Activated CD4-positive, alpha-beta memory T cell treated with anti-CD3 and anti-CD28 coated beads, Interleukin-2, amount 10 ng/mL, durations not matched to agents 7 days and 5 days (primary cell): ENCODE results near the gene PPP2R5A. TPM values are rescaled to one million over a fixed set of nuclear protein-coding genes. Genes with fewer than 3 reads are reported as not detected.
A peak's percentile ranks its signal among the peaks of the same experiment; 100 is the strongest.

Source experiments
- CTCF ChIA-PET: fragments of 350-600 bp; sonication (Branson Sonifier 250); formaldehyde crosslinking; loops from one replicate; lab custom pipeline; 2021; ENCODE audit warnings: antibody characterized with exemption, inconsistent platforms; lab: Charles Lee
- POLR2A ChIA-PET: fragments of 350-600 bp; sonication (Branson Sonifier 250); formaldehyde crosslinking; loops from one replicate; lab custom pipeline; 2021; ENCODE audit warnings: antibody characterized with exemption; lab: Charles Lee
- DNase-seq: peaks from one replicate; pipeline ENCODE4 v3.0.0-alpha.2; 2020
- H3K27ac Mint-ChIP-seq: one replicate; pipeline ENCODE4 v1.8.0; 2021; ENCODE audit warnings: mild to moderate bottlenecking, mixed read lengths
- H3K27me3 Mint-ChIP-seq: one replicate; pipeline ENCODE4 v1.8.0; 2021; ENCODE audit warnings: mixed read lengths
- H3K36me3 Mint-ChIP-seq: one replicate; pipeline ENCODE4 v1.8.0; 2021; ENCODE audit warnings: low read depth, mixed read lengths
- H3K4me1 Mint-ChIP-seq: one replicate; pipeline ENCODE4 v1.8.0; 2021; ENCODE audit warnings: mixed read lengths
- H3K4me3 Mint-ChIP-seq: one replicate; pipeline ENCODE4 v1.8.0; 2021; ENCODE audit warnings: mild to moderate bottlenecking, mixed read lengths
- H3K9me3 Mint-ChIP-seq: one replicate; pipeline ENCODE4 v1.8.0; 2021; ENCODE audit warnings: mixed read lengths
- total RNA-seq, 2 experiments: library from RNA; stranded (reverse); gene quantifications; one replicate each; pipeline ENCODE4 v1.2.3, GENCODE V29; 2021

PPP2R5A gene
- 10 to 100 TPM; 65.9 to 67.0 TPM for total RNA-seq

DNA sequence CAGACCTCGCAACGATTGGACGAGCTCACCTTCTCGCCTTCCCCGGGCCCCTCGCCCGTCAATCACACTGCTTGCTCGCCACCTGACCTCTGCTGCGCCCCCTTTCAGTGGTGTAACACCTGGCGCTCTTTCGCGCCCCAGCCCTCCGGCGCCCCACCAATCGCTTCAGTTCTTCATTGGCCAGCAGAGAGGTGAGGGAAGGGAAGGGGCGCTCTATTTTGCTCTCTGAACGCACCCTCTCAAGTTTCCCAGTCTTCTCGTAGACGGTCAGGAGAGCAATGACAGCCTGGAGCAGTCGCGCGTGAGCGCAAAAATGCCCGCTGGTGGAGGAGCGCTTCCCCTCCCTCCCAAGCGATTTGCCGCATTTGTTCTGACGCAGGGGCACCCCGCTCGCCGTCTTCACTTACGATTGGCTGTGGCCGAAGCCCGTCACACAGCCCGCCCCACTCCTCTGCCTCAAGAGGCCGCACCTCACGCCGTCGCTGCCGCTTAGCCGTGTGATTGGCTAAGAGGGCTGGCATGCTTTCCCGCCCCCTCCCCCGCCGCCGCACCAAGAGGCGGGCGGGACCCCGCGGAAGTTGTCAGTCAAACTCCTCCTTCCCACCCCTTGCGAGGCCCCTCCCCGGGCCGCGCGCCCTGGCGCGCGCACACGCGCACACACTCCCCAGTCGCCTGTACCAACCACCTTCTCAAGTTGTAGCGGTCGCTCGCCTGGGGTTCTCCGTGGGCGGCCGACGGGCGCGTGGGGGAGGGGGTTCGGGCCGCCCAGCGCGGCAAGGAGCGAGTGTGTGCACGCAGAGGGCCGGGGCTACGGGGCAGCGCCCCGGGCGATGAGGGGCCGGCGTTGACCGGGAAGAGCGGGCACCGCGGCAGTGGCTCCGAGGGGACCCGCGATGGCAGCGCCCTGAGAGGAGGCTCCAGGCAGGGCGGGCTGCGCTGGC is at the start of gene PPP2R5A:
Gene PPP2R5A (plus strand): TSS at position 667 of the 941 bp plus-strand sequence. CDS start 701 bp downstream, outside the sequence.
- ChIA-PET CTCF (interaction anchor here (0.7 to 3.4 kb wide), 19 partner anchors 15 to 250 kb away, joined by 3 to 49 read pairs (median 4); partner anchors contain the start of genes DTL and INTS7), POLR2A (interaction anchor here (0.5 to 5.2 kb wide), 26 partner anchors 10 to 292 kb away, joined by 3 to 101 read pairs (median 4); partner anchors contain the start of genes DTL and INTS7)
- H3K27me3 Mint-ChIP-seq, result peaks cover 6% of the 10 kb centered on the region
- DNase-seq, result peak; percentile 99
- no peaks in the 10 kb centered on the region for H3K9me3 Mint-ChIP-seq
- H3K4me1 Mint-ChIP-seq, result peaks cover 40% of the 10 kb centered on the region
- H3K4me3 Mint-ChIP-seq, result peak within 1 kb of the TSS; percentile 94
- H3K36me3 Mint-ChIP-seq, result peaks cover 17% of the 10 kb centered on the region
- peak within 1 kb of the TSS; percentile 98 for H3K27ac Mint-ChIP-seq

DNA sequence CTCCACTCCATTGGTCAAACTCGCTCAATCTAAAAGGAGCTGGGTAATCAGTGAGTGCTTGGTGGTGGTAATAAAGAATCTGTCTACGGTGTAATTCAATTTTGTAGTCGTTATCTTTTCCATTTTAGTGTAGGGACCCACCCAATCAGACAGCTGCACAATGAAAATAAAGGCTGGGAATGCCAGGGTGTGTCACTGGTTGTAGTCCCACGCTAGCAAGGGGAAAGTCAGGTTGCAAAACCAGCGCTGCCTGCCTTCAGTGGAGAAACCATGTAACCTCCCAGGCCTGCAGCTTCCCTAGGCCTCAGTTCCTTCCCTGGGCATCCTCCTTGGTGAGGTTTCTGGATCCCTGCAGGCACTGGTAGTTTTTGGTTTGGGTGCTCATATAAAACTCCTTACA is 49.4 kb upstream of the PPP2R5A start:
- Mint-ChIP-seq H3K4me3 (no peak overlapping the region), H3K27me3 (no peaks in the 10 kb centered on the region), H3K9me3 (no peaks in the 10 kb centered on the region), H3K4me1 (peaks cover 43% of the 10 kb centered on the region), H3K36me3 (no peaks in the 10 kb centered on the region), H3K27ac (peak overlapping the region; percentile 13)
- CTCF ChIA-PET, result no interaction called here
- DNase-seq, result no peak
- POLR2A ChIA-PET, result interaction anchor here (3.8 kb wide), 1 partner anchor 20 kb away, joined by 20 read pairs; no protein-coding TSS in a partner anchor

DNA sequence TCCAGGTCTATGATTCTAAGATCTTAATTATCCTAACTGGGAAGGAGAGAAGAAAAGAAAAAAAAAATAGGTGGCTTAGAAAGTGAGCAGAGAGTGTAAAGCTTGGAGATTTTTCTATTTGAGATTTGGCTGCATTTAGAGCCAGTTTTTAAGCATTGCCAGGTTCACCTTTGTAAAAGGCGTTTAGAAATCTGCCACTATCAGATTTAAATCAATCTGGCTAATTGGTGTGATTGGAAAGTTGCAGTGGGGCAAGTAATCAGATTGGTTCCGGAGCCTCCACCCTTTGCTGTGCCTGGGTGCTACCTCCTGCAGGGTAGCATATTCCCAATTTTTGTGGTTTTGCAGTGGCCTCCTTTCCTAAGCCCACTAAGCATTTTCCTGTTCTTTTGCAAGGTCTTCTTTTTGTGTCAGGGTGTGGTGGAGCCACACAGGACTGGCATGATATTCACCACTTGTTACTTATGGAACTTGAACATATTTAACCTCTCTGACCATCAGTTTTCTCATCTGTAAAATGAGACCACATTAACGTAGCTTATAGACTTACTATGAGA is 48.5 kb upstream of the PPP2R5A start:
- Mint-ChIP-seq H3K36me3 (no peaks in the 10 kb centered on the region), H3K27ac (no peak overlapping the region), H3K9me3 (no peaks in the 10 kb centered on the region), H3K4me1 (peaks cover 43% of the 10 kb centered on the region), H3K27me3 (no peaks in the 10 kb centered on the region), H3K4me3 (no peak overlapping the region)
- no peak for DNase-seq
- CTCF ChIA-PET, result interaction anchor here (1.1 to 1.5 kb wide), 2 partner anchors 18 to 67 kb away, joined by 3 read pairs; no protein-coding TSS in a partner anchor
- POLR2A ChIA-PET, result interaction anchor here (0.6 to 3.8 kb wide), 2 partner anchors 19 to 219 kb away, joined by 3 to 20 read pairs; no protein-coding TSS in a partner anchor

DNA sequence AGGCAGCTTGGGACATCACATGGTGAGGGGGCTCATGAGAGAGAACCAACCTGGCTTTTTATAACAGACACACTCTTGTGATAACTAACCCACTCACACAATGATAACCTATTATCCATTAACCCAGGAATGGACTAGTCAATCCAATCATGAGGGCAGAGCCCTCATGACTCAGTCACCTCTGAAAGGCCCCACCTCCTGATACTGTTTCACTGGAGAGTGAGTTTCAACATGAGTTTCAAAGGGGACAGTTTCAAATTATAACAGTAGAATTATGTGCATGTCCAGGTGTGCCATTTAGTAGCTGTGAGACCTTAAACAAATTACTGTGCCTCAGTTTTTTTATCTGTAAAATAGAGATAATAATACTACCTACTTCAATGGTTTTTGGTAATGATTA is 47.6 kb upstream of the PPP2R5A start:
- no peak for DNase-seq
- Mint-ChIP-seq H3K4me3 (no peak overlapping the region), H3K4me1 (peaks cover 39% of the 10 kb centered on the region), H3K36me3 (no peaks in the 10 kb centered on the region), H3K27me3 (no peaks in the 10 kb centered on the region), H3K9me3 (no peaks in the 10 kb centered on the region), H3K27ac (no peak overlapping the region)
- ChIA-PET CTCF (interaction anchor here (1.0 to 1.5 kb wide), 4 partner anchors 10 to 68 kb away, joined by 3 read pairs; no protein-coding TSS in a partner anchor), POLR2A (interaction anchor here (2.1 to 3.8 kb wide), 2 partner anchors 18 to 19 kb away, joined by 13 to 20 read pairs; no protein-coding TSS in a partner anchor)

DNA sequence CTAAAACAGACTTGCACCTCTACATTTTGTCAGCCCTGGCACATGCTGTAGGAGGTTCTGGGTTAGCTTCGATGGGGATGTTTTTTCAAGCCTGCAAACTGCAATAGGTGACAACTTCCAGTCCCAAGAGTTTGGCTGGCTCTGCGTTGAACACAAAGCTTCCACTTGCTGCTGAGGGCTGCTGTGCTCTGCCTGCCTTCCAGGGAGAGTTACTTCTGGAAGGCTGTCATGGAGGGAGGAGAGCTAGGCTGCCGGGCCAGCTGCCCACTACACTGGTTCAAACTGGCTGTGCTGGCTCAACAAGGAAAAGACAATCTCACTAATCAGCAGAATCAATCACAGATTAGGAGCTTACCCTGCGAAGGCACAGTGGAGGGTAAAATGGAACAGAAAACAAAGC is 46.7 kb upstream of the PPP2R5A start:
- no peaks in the 10 kb centered on the region for H3K36me3 Mint-ChIP-seq
- no peaks in the 10 kb centered on the region for H3K27me3 Mint-ChIP-seq
- POLR2A ChIA-PET, result interaction anchor here (1.1 to 2.1 kb wide), 2 partner anchors 17 to 47 kb away, joined by 3 to 13 read pairs; partner anchors contain the start of gene PPP2R5A

DNA sequence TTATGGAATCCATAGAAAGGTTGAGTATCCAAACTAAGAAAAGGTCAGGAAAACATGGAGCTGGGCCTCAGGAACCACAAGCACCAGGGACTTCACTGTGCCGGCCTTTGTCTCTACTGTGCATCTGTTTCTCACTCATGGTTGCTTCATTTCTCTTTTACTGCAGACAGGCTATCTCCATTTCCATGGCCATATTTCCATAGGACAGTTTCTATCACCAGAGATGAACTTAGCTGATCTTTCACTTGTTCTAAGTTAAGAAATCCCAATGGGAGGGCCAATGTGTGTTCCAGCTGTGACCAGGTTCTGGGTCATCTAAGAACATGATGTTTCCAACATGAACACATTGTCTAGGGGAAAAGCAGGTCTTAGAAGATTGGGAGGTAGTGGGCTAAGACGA is 43.7 kb upstream of the PPP2R5A start:
- H3K4me1 Mint-ChIP-seq, result peaks cover 26% of the 10 kb centered on the region
- ChIA-PET POLR2A (interaction anchor here (0.8 kb wide), 1 partner anchor 14 kb away, joined by 3 read pairs; no protein-coding TSS in a partner anchor), CTCF (no interaction called here)
- no peaks in the 10 kb centered on the region for H3K9me3 Mint-ChIP-seq
- no peak overlapping the region for H3K4me3 Mint-ChIP-seq
- peaks cover 3% of the 10 kb centered on the region for H3K36me3 Mint-ChIP-seq
- peaks cover 1% of the 10 kb centered on the region for H3K27me3 Mint-ChIP-seq
- no peak overlapping the region for H3K27ac Mint-ChIP-seq
- DNase-seq, result no peak

More for the DNA sequence above, 46.7 kb upstream of the PPP2R5A start:
- H3K4me3 Mint-ChIP-seq, result no peak overlapping the region
- no peaks in the 10 kb centered on the region for H3K9me3 Mint-ChIP-seq
- no peak for DNase-seq
- CTCF ChIA-PET, result interaction anchor here (0.7 to 1.0 kb wide), 2 partner anchors 13 to 46 kb away, joined by 3 read pairs; no protein-coding TSS in a partner anchor
- H3K4me1 Mint-ChIP-seq, result peaks cover 35% of the 10 kb centered on the region
- no peak overlapping the region for H3K27ac Mint-ChIP-seq

DNA sequence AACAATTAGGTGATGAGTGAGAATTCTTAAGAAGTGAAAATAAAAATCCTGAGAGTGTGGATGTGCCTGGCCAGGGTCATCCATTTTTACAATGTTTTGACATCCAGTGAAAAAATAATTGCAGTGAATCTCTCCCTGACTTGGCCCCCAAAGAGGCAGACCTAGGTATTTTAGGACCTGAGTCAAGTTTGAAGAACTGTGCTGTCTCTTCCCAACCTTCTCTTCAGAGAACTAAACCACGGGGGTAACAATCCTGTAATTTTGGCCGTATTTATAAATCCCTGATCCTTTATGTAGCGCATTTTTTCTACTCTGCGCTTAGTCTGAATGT is 43.3 kb upstream of the PPP2R5A start:
- Mint-ChIP-seq H3K27me3 (peaks cover 1% of the 10 kb centered on the region), H3K27ac (peak overlapping the region; percentile 65), H3K9me3 (no peaks in the 10 kb centered on the region), H3K4me1 (peaks cover 25% of the 10 kb centered on the region), H3K36me3 (peaks cover 3% of the 10 kb centered on the region), H3K4me3 (no peak overlapping the region)
- DNase-seq, result no peak
- CTCF ChIA-PET, result interaction anchor here (0.9 kb wide), 1 partner anchor 214 kb away, joined by 3 read pairs; no protein-coding TSS in a partner anchor
- POLR2A ChIA-PET, result interaction anchor here (0.8 kb wide), 2 partner anchors 14 to 45 kb away, joined by 3 read pairs; no protein-coding TSS in a partner anchor

DNA sequence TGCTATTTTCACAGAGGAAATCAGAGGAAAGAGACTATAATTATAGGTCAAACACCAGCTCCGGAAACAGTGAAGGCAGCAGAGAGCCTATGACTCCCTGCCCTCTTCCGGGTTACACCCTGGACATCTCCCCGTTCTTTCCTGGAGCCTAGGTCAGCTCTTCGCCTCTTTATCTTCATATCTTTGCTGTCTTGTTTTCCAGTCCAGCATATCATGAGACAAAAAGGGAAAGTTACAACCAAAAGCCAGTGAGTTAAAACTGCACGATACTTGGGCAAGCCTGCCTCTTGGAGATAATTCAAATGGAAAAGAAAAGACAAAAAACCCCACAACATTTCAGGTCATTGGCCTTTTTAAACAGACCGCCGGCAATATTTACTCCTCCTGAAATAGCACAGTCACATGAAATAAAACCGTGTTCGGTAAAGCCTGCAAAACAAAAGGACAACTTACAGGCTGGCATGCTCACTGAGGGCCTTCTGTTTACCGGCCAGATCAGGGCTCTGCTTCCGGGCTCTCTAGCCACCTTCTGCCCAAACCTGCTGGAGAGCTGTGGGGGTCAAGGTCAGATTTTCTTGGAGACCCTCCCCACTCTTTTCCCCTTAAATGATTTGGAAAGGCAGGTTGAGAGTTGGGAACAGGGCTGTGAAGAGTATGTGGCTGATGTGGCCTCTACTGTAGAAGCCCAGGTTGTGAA is 42.8 kb upstream of the PPP2R5A start:
- Mint-ChIP-seq H3K4me3 (no peak overlapping the region), H3K9me3 (no peaks in the 10 kb centered on the region), H3K4me1 (peaks cover 23% of the 10 kb centered on the region), H3K36me3 (peaks cover 3% of the 10 kb centered on the region), H3K27me3 (peaks cover 1% of the 10 kb centered on the region), H3K27ac (peak overlapping the region; percentile 65)
- ChIA-PET POLR2A (interaction anchor here (0.8 to 1.3 kb wide), 3 partner anchors 12 to 44 kb away, joined by 3 to 4 read pairs (median 3); no protein-coding TSS in a partner anchor), CTCF (interaction anchor here (0.9 kb wide), 1 partner anchor 214 kb away, joined by 3 read pairs; no protein-coding TSS in a partner anchor)
- no peak for DNase-seq

DNA sequence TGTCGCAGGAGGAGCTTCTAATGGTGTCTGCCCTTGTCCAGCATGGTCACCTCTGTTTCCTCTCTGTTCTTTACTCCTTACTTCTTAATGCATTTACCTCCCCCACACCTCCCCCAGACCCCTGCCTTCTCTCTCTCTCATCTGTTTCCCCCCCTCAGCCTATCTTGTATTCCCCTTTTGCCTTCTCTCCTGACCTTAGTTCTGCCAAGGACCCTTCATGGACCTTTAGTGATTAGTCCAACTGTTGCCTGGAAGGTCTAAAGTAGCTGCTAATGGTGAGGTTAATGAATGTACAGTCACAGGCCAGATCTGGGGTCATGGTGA is 42.3 kb upstream of the PPP2R5A start:
- Mint-ChIP-seq H3K4me3 (no peak overlapping the region), H3K4me1 (peaks cover 20% of the 10 kb centered on the region), H3K27me3 (peaks cover 1% of the 10 kb centered on the region), H3K27ac (no peak overlapping the region), H3K36me3 (peaks cover 3% of the 10 kb centered on the region), H3K9me3 (no peaks in the 10 kb centered on the region)
- CTCF ChIA-PET, result interaction anchor here (0.9 kb wide), 1 partner anchor 213 kb away, joined by 3 read pairs; no protein-coding TSS in a partner anchor
- POLR2A ChIA-PET, result interaction anchor here (1.2 to 1.6 kb wide), 3 partner anchors 12 to 208 kb away, joined by 3 to 4 read pairs (median 4); partner anchors contain the start of genes DTL and INTS7
- DNase-seq, result no peak

DNA sequence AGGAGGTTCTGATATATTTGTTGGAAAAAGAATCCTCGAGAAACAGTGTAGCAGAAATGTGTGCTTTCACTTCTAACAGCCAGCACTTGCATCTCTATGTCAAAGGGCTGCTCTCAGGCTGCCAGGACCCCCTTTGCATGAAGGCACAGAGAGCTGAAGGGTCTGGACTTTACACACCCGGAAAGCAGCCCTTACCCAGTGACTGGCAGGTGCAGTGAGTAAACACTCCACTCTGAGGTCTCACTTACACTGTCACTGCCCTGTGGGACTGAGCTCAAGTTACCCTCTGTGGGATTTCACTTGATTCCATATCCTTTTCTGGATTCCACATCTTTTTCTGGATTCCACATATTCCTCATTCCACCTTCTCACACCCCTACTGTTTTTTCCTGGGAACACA is 40.8 kb upstream of the PPP2R5A start:
- Mint-ChIP-seq H3K4me3 (no peak overlapping the region), H3K27ac (no peak overlapping the region), H3K4me1 (peaks cover 15% of the 10 kb centered on the region), H3K27me3 (peaks cover 1% of the 10 kb centered on the region), H3K36me3 (peaks cover 3% of the 10 kb centered on the region), H3K9me3 (no peaks in the 10 kb centered on the region)
- DNase-seq, result no peak
- POLR2A ChIA-PET, result interaction anchor here (0.7 to 1.6 kb wide), 3 partner anchors 12 to 209 kb away, joined by 3 to 4 read pairs (median 4); partner anchors contain the start of genes DTL and INTS7
- CTCF ChIA-PET, result interaction anchor here (1.3 kb wide), 1 partner anchor 40 kb away, joined by 3 read pairs; no protein-coding TSS in a partner anchor

DNA sequence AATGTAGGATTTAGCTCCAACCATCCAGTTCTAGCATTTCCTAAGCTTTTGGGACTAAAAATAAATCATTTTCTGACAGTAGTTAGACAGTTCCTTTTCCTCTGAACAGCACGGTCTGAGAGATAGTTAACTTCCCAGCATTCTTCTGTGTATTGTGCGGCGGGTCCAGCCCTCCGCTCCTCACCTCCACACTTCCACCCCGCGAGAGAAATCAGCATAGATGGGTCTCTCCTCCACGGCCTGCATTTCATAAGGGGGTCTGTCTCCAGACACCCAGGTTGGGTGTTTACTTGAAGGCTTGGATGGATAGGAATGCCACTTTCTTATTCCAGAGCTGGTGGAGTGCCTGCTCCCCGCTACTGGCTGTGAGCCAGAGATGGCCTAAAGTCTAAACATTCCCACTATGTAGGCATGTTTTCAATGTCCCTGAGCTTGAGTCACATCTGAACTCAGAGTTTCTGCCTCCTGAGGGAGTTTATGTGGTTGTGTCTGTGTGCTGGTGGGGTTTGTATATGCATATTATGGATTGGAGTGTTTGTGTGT is 38.0 kb upstream of the PPP2R5A start:
- H3K9me3 Mint-ChIP-seq, result no peaks in the 10 kb centered on the region
- peaks cover 23% of the 10 kb centered on the region for H3K4me1 Mint-ChIP-seq
- no peak overlapping the region for H3K4me3 Mint-ChIP-seq
- no peak overlapping the region for H3K27ac Mint-ChIP-seq
- CTCF ChIA-PET, result interaction anchor here (1.0 kb wide), 1 partner anchor 10 kb away, joined by 3 read pairs; no protein-coding TSS in a partner anchor
- peaks cover 3% of the 10 kb centered on the region for H3K36me3 Mint-ChIP-seq
- POLR2A ChIA-PET, result interaction anchor here (1.1 kb wide), 2 partner anchors 9 to 10 kb away, joined by 4 to 5 read pairs; no protein-coding TSS in a partner anchor
- peaks cover 3% of the 10 kb centered on the region for H3K27me3 Mint-ChIP-seq
- DNase-seq, result no peak
